ENCODE data around the gene AGBL5. TPM values are rescaled to one million over a fixed set of nuclear protein-coding genes. Genes with fewer than 3 reads are reported as not detected.
"Not testable (repeated sequence)": the region's sequence is repeated elsewhere in the genome, so short reads cannot be mapped to it uniquely, and the experiment has no call there.

AGBL5 gene
- total RNA-seq, 1 experiment from 2014 or later = 26.6 TPM

DNA sequence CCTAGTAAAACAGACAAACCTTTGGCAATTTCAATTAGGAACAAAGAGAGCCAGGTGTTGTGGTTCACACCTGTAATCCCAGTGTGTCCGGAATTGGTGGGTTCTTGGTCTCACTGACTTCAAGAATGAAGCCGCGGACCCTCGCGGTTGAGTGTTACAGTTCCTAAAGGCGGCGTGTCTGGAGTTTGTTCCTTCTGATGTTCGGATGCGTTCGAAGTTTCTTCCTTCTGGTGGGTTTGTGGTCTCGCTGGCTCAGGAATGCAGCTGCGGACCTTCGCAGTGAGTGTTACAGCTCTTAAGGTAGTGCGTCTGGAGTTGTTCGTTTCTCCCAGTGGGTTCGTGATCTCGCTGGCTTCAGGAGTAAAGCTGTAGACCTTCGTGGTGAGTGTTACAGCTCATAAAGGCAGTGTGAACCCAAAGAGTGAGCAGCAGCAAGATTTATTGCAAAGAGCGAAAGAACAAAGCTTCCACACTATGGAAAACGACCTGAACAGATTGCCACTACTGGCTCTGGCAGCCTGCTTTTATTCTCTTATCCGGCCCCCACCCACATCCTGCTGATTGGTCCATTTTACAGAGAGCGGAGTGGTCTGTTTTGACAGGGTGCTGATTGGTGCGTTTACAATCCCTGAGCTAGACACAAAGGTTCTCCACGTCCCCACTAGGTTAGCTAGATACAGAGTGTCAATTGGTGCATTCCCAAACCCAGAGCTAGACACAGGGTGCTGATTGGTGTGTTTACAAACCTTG is 59.3 kb downstream of the AGBL5 start:
- not testable (repeated sequence) for DNase-seq (ENCODE audit: low read depth)

DNA sequence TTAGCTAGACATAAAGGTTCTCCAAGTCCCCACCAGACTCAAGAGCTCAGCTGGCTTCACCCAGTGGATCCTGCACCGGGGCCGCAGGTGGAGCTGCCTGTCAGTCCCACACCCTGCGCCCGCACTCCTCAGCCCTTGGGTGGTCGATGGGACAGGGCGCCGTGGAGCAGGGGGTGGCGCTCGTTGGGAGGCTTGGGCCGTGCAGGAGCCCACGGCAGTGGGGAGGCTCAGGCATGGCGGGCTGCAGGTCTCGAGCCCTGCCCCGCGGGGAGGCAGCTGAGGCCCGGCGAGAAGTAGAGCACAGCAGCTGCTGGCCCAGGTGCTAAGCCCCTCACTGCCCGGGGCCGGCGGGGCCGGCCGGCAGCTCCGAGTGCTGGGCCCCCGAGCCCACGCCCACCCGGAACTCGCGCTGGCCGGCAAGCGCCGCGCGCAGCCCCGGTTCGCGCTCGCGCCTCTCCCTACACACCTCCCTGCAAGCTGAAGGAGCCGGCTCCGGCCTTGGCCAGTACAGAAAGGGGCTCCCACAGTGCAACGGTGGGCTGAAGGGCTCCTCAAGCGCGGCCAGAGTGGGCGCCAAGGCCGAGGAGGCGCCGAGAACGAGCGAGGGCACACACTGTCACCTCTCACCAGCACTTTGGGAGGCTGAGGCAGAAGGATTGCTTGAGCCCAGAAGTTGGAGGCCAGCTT is 60.1 kb downstream of the AGBL5 start:
- DNase-seq (ENCODE audit: low read depth) = not testable (repeated sequence)

DNA sequence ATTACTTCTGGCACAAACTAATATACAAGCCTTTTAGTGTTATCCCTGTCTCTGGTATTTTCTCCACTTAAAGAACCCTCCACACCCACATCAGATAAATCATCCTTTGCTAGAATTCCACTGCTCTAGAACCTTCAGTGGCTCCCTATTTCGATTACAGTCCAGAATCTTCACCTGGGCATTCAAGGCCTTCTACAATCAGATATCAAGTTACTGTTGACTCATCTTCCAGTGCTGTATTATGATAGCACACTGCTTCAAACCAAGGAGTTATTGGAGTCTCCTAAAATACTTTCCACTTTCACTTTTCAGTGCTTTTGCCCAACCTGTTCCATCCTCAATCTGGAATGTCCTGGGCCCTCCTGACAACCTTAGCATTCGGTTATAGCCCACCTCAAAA is 64.1 kb downstream of the AGBL5 start:
- DNase-seq (ENCODE audit: low read depth) = no peak

DNA sequence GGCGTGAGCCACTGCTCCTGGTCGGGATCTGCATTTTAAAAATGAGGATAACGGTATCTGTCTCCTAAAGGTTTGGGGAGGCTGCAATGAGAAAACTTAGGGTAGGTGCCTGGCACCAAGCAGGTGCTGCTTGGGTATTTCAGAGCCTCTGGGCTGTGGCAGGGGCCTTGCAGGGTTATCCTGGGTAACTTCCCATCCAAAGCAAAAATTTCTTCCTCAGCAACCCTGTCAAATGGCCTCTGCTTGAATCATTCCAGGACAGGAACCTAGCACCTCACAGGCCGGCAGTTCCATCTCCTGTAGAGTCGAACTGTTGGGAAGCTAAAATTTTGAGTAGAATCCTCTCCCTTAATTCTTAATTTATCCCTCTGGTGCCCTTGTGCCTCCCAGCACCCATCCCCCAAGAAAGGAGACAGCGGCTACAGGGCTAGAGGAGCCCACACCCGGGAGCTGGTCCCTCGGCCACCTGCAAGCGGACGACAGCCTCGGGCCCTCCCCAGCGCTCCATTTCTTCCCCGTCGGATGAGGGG is 66.6 kb downstream of the AGBL5 start:
- no peak for DNase-seq (ENCODE audit: low read depth)

DNA sequence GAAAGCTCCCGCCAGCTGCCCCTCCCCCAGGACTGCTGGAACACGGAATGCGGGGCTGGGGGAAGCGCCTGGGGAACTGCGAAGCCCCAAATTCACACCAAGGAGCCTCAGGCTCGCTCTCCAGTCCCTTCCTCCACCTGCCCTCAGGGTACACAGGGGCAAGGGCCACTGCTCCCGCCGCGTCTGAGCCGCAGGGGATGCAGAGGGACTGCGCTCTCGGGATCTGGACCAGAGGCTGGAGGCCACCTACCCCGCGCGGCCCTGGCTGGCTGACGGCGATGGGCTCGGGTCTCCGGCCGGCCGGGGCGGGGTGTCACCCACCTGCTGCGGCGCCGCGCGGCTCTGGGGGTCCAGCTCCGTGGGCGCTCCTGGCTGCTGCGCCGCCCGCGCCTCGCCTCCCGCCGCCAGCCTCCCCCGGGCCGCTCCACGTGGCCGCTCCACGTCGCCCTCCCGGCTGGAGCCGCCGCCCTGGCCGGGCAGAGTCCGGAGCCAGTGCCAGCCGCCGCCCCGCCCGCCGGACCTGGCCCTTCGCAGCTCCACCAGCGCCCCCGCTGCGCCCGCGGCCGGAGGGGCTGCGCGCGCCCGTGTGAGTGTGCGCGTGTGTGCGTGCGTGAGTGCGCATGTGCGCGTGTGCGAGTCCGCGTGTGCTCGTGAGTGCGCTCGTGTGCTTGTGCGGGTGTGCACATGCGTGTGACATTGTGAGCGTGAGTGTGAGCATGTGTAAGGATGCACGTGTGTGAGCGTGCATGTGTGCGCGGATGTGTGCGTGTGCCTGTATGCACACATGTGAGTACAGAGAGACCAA is 67.3 kb downstream of the AGBL5 start, which contains the start of gene CGREF1:
Gene CGREF1 (minus strand): TSS at position 604 of the 805 bp plus-strand sequence. CDS start 14,762 bp downstream, outside the sequence.
- no peak for DNase-seq (ENCODE audit: low read depth)

DNA sequence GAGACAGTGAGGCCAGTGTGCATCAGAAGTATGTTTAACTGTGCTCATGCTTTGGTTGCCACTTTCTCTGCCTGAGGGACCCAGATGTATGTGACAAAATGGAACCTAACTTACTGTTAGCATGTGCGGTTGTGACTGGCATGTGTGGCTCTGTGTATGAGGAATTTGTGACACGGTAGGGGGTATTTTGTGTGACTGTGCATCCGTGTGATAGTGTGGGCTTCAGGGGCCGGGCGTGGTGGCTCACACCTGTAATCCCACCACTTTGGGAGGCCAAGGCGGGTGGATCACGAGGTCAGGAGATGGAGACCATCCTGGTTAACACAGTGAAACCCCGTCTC is 67.8 kb downstream of the AGBL5 start:
- DNase-seq (ENCODE audit: low read depth) = not testable (repeated sequence)

Other genes with a start within 250 kb of the AGBL5 start
- gene DPYSL5, start 203.5 kb upstream of the AGBL5 start, total RNA-seq (2014; rRNA removed; shearing (Covaris generic)) = 0.11 and 0.23 TPM in 2 replicates
- gene MAPRE3, start 81.0 kb upstream of the AGBL5 start, total RNA-seq (2014; rRNA removed; shearing (Covaris generic)) = 2.8 and 5.4 TPM in 2 replicates
- 34.1 and 46.9 TPM in 2 replicates for gene TMEM214, start 18.7 kb upstream of the AGBL5 start, total RNA-seq (2014; rRNA removed; shearing (Covaris generic))
- 249 and 313 TPM in 2 replicates for gene OST4, start 20.0 kb downstream of the AGBL5 start, total RNA-seq (2014; rRNA removed; shearing (Covaris generic))
- gene EMILIN1, start 26.9 kb downstream of the AGBL5 start, total RNA-seq (2014; rRNA removed; shearing (Covaris generic)) = 0.45 and 1.1 TPM in 2 replicates
- gene KHK, start 35.1 kb downstream of the AGBL5 start, total RNA-seq (2014; rRNA removed; shearing (Covaris generic)) = 5.7 and 5.9 TPM in 2 replicates
- gene CGREF1, start 67.5 kb downstream of the AGBL5 start, total RNA-seq (2014; rRNA removed; shearing (Covaris generic)) = 0.13 and 0.26 TPM in 2 replicates
- gene ABHD1, start 72.1 kb downstream of the AGBL5 start, total RNA-seq (2014; rRNA removed; shearing (Covaris generic)) = not detected in 2 replicates
- 66.4 and 75.8 TPM in 2 replicates for gene PREB, start 83.0 kb downstream of the AGBL5 start, total RNA-seq (2014; rRNA removed; shearing (Covaris generic))
- gene PRR30, start 87.7 kb downstream of the AGBL5 start, total RNA-seq (2014; rRNA removed; shearing (Covaris generic)) = not detected in 2 replicates
- not detected in 2 replicates for gene TCF23, start 97.3 kb downstream of the AGBL5 start, total RNA-seq (2014; rRNA removed; shearing (Covaris generic))
- 124 and 132 TPM in 2 replicates for gene ATRAID, start 160.4 kb downstream of the AGBL5 start, total RNA-seq (2014; rRNA removed; shearing (Covaris generic))
- 77.9 and 82.0 TPM in 2 replicates for gene SLC5A6, start 160.6 kb downstream of the AGBL5 start, total RNA-seq (2014; rRNA removed; shearing (Covaris generic))
- gene CAD, start 165.7 kb downstream of the AGBL5 start, total RNA-seq (2014; rRNA removed; shearing (Covaris generic)) = 52.9 and 54.0 TPM in 2 replicates
- gene SLC30A3, start 211.4 kb downstream of the AGBL5 start, total RNA-seq (2014; rRNA removed; shearing (Covaris generic)) = 5.0 and 13.5 TPM in 2 replicates
- not detected in 2 replicates for gene DNAJC5G, start 223.8 kb downstream of the AGBL5 start, total RNA-seq (2014; rRNA removed; shearing (Covaris generic))
- 0.13 and 1.2 TPM in 2 replicates for gene TRIM54, start 230.8 kb downstream of the AGBL5 start, total RNA-seq (2014; rRNA removed; shearing (Covaris generic))